Measurements from ENCODE around the gene PTPRD.

Gene PTPRD

DNA sequence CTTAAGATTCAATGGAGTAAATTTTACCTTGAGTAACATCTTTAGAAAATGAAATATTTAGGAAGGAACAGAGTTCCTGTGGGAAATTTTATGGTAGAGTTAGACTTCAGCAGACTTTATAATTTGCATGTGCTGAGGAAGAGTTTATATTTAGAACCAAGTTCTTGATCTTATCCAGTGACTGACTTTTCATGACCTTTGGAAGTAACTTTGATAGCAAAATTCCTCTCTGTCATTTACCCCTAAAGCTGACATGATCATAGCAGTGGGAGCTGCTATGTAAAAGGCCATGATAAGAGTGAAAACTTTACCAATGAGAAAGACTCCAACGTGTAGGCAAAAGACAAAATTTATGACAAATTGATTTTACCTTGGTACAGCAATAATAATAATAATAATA is 1741.4 kb downstream of the PTPRD start:
- Histone ChIP-seq H2AFZ (ENCODE audit: low read depth, low read length, severe bottlenecking) (no peak overlapping the region), H3F3A (ENCODE audit: insufficient read depth) (no peaks in the 10 kb centered on the region), H3K4me3 (ENCODE audit: insufficient read depth, low read length, poor library complexity, severe bottlenecking) (no peak overlapping the region), H4K20me1 (ENCODE audit: low read depth, low read length) (no peaks in the 10 kb centered on the region), H3K36me3 (ENCODE audit: low read length) (no peaks in the 10 kb centered on the region), H3K9me3 (ENCODE audit: insufficient read depth, low read length) (no peaks in the 10 kb centered on the region), H3K4me2 (ENCODE audit: low read depth, low read length, poor library complexity, severe bottlenecking) (no peak overlapping the region), H3K27ac (ENCODE audit: low read depth, low read length) (no peak overlapping the region), H3K9me2 (replicated peaks; ENCODE audit: insufficient read depth, low read length) (0 out of 2 replicates have a peak, but pooled peaks cover 3% of the 10 kb centered on the region), H3K27me3 (ENCODE audit: low read length) (no peaks in the 10 kb centered on the region), H3K9ac (ENCODE audit: low read length) (no peak overlapping the region), H3K79me2 (ENCODE audit: insufficient read depth, low read length) (no peaks in the 10 kb centered on the region)
- no peak for TF ChIP-seq EZH2phosphoT487 (conservative IDR thresholded peaks at IDR 0.05; ENCODE audit: low read length)
- TF ChIP-seq, protein P1, sequence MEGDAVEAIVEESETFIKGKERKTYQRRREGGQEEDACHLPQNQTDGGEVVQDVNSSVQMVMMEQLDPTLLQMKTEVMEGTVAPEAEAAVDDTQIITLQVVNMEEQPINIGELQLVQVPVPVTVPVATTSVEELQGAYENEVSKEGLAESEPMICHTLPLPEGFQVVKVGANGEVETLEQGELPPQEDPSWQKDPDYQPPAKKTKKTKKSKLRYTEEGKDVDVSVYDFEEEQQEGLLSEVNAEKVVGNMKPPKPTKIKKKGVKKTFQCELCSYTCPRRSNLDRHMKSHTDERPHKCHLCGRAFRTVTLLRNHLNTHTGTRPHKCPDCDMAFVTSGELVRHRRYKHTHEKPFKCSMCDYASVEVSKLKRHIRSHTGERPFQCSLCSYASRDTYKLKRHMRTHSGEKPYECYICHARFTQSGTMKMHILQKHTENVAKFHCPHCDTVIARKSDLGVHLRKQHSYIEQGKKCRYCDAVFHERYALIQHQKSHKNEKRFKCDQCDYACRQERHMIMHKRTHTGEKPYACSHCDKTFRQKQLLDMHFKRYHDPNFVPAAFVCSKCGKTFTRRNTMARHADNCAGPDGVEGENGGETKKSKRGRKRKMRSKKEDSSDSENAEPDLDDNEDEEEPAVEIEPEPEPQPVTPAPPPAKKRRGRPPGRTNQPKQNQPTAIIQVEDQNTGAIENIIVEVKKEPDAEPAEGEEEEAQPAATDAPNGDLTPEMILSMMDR (IDR thresholded peaks at IDR 0.05; ENCODE audit: insufficient read depth, low read length, poor library complexity, severe bottlenecking): no peak

DNA sequence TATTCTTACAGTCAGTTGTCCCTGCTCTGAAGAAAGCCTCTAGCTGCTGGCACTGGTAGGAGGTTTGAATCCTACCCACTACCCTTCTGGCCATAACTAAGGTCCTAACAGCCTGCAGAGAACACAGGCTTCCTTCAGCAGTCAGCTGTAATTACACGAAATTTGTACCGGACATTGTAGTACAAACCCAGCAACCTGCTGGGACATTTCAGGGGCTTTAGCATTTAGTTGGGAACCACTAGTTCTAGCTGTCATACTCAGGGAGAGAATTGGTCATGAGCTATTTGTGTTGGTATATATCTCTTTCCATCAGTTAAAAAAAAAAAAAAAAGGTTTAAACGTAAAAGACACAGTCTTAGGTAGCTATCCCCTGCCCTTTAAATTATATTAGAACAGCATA is 1743.0 kb downstream of the PTPRD start:
- Histone ChIP-seq H3F3A (ENCODE audit: insufficient read depth) (no peaks in the 10 kb centered on the region), H3K27ac (ENCODE audit: low read depth, low read length) (no peak overlapping the region), H3K9ac (ENCODE audit: low read length) (no peak overlapping the region), H3K4me3 (ENCODE audit: insufficient read depth, low read length, poor library complexity, severe bottlenecking) (no peak overlapping the region), H3K4me2 (ENCODE audit: low read depth, low read length, poor library complexity, severe bottlenecking) (no peak overlapping the region), H2AFZ (ENCODE audit: low read depth, low read length, severe bottlenecking) (no peak overlapping the region), H3K9me2 (replicated peaks; ENCODE audit: insufficient read depth, low read length) (0 out of 2 replicates have a peak, but pooled peaks cover 3% of the 10 kb centered on the region), H4K20me1 (ENCODE audit: low read depth, low read length) (no peaks in the 10 kb centered on the region), H3K36me3 (ENCODE audit: low read length) (no peaks in the 10 kb centered on the region), H3K79me2 (ENCODE audit: insufficient read depth, low read length) (no peaks in the 10 kb centered on the region), H3K27me3 (ENCODE audit: low read length) (no peaks in the 10 kb centered on the region), H3K9me3 (ENCODE audit: insufficient read depth, low read length) (no peaks in the 10 kb centered on the region)
- TF ChIP-seq, protein P1 (IDR thresholded peaks at IDR 0.05; ENCODE audit: insufficient read depth, low read length, poor library complexity, severe bottlenecking): no peak
- no peak for TF ChIP-seq EZH2phosphoT487 (conservative IDR thresholded peaks at IDR 0.05; ENCODE audit: low read length)

DNA sequence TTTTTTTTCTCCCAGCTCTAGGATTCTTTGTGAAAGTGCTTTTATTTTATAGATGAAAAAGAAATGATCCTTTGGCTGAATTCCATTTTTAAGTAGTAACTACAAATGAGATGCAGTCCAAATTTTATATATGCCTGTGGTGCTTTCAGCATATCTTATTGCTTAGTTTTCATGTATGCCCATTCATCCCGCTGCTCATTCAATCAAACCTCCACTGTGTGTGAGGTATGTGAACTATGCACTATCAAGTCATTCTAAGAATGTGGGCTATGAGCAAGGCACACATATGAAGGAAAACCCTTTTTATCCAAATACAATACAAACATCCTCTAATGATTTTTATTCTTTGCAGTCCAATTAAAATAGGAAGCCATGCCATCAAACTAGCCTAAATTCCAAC is 1744.2 kb downstream of the PTPRD start:
- Histone ChIP-seq H3K27ac (ENCODE audit: low read depth, low read length) (no peak overlapping the region), H3K4me2 (ENCODE audit: low read depth, low read length, poor library complexity, severe bottlenecking) (no peak overlapping the region), H3K36me3 (ENCODE audit: low read length) (no peaks in the 10 kb centered on the region), H3K9me2 (replicated peaks; ENCODE audit: insufficient read depth, low read length) (0 out of 2 replicates have a peak, but pooled peaks cover 3% of the 10 kb centered on the region), H3K4me3 (ENCODE audit: insufficient read depth, low read length, poor library complexity, severe bottlenecking) (no peak overlapping the region), H3K79me2 (ENCODE audit: insufficient read depth, low read length) (no peaks in the 10 kb centered on the region), H4K20me1 (ENCODE audit: low read depth, low read length) (no peaks in the 10 kb centered on the region), H3F3A (ENCODE audit: insufficient read depth) (no peaks in the 10 kb centered on the region), H3K27me3 (ENCODE audit: low read length) (no peaks in the 10 kb centered on the region), H3K9me3 (ENCODE audit: insufficient read depth, low read length) (no peaks in the 10 kb centered on the region), H2AFZ (ENCODE audit: low read depth, low read length, severe bottlenecking) (no peak overlapping the region), H3K9ac (ENCODE audit: low read length) (no peak overlapping the region)
- TF ChIP-seq, protein P1 (IDR thresholded peaks at IDR 0.05; ENCODE audit: insufficient read depth, low read length, poor library complexity, severe bottlenecking): no peak
- no peak for TF ChIP-seq EZH2phosphoT487 (conservative IDR thresholded peaks at IDR 0.05; ENCODE audit: low read length)
